K562 (cell line): ENCODE results near the gene SMAGP. TPM values are rescaled to one million over a fixed set of nuclear protein-coding genes. Genes with fewer than 3 reads are reported as not detected.

Source experiments
- ATAC-seq: fragments of 200-7000 bp; cut with Tn5 transposase; 3 replicates; pipeline ENCODE4 v1.9.1; 2020; ENCODE audit warnings: moderate library complexity
- BruUV-seq: library from RNA; stranded (reverse); fragments of 400-500 nt; replicated peaks from 2 replicates; lab custom pipeline; 2021; lab: Mats Ljungman, UMichigan
- CTCF ChIA-PET: fragments of 300-600 bp; formaldehyde crosslinking; extraction: SDS; loops from one replicate; lab custom pipeline; 2021; ENCODE audit warnings: low intra/inter-chr PET ratio; lab: Yijun Ruan, JAX
- POLR2A ChIA-PET: fragments of 300-600, 350-650 bp; sonication (Branson Sonifier 250); formaldehyde crosslinking; extraction: SDS; loops from one replicate; lab custom pipeline; 2021; ENCODE audit warnings: antibody characterized with exemption, inconsistent platforms; lab: Yijun Ruan, JAX
- DNase-seq, 4 experiments: peaks; one replicate each; pipeline versions ENCODE4 v3.0.0 to v3.0.0-alpha.2; 2011 to 2018; ENCODE audit warnings: low spot score in 3 of 4, mixed read lengths in 3 of 4; ENCODE audit errors: extremely low read depth in 1 of 4
- FAIRE-seq: peaks from 2 replicates; lab custom pipeline; 2011; peaks lifted over from hg19 to GRCh38; lab: Jason Lieb, UNC
- H2AFZ ChIP-seq: 2 replicates; pipeline ENCODE4 v1.6.0; 2011; ENCODE audit warnings: low read depth, low read length, control low read depth, inconsistent platforms
- H3K27ac ChIP-seq: fragments of 200-600 bp; 3 replicates; pipeline ENCODE4 v1.8.0; 2011; ENCODE audit warnings: low read depth, mild to moderate bottlenecking, control low read depth, inconsistent platforms, low read length, moderate library complexity, mixed read lengths; ENCODE audit errors: extremely low read depth
- H3K27me3 ChIP-seq, 2 experiments: fragments of 300-600 bp in 1 of 2; 2 replicates in 1 of 2; 3 replicates in 1 of 2; pipeline versions ENCODE4 v1.6.0 to v1.8.0; 2011; ENCODE audit warnings: inconsistent platforms in 2 of 2, low read length in 2 of 2, mild to moderate bottlenecking in 1 of 2, mixed read lengths in 1 of 2, moderate library complexity in 1 of 2; ENCODE audit not compliant: control insufficient read depth in 2 of 2, insufficient read depth in 2 of 2
- H3K36me3 ChIP-seq: fragments of 300-600 bp; 3 replicates; pipeline ENCODE4 v1.8.0; 2011; ENCODE audit warnings: mild to moderate bottlenecking, low read length, inconsistent platforms; ENCODE audit not compliant: control insufficient read depth, insufficient read depth
- H3K4me1 ChIP-seq, 2 experiments: fragments of 200-600 bp in 1 of 2; replicated peaks in 1 of 2; 2 replicates in 1 of 2; 3 replicates in 1 of 2; pipeline versions ENCODE4 v1.5.1 to v1.8.0; 2011; ENCODE audit warnings: inconsistent platforms in 2 of 2, low read length in 2 of 2, mild to moderate bottlenecking in 1 of 2, mixed read lengths in 1 of 2, moderate library complexity in 1 of 2; ENCODE audit not compliant: control insufficient read depth in 2 of 2, insufficient read depth in 2 of 2
- H3K4me2 ChIP-seq: 2 replicates; pipeline ENCODE4 v1.6.1; 2011; ENCODE audit warnings: low read length, control low read depth, inconsistent platforms, mixed read lengths; ENCODE audit not compliant: insufficient read depth
- H3K4me3 ChIP-seq: fragments of 200-600 bp; sonication (generic), shearing (Covaris generic); 2 replicates; pipeline ENCODE4 v1.5.1; 2016; ENCODE audit warnings: control low read depth, inconsistent platforms
- H3K79me2 ChIP-seq: fragments of 200-600 bp; 3 replicates; pipeline ENCODE4 v1.8.0; 2011; ENCODE audit warnings: low read length, inconsistent platforms; ENCODE audit not compliant: control insufficient read depth, insufficient read depth
- H3K9ac ChIP-seq, 2 experiments: 2 replicates each; pipeline versions ENCODE4 v1.6.0 to v1.6.1; 2011; ENCODE audit warnings: low read depth in 2 of 2, low read length in 2 of 2, control low read depth in 1 of 2, inconsistent platforms in 1 of 2, mild to moderate bottlenecking in 1 of 2, mixed read lengths in 1 of 2; ENCODE audit not compliant: insufficient read depth in 1 of 2
- H3K9me1 ChIP-seq: one replicate; pipeline ENCODE4 v1.6.0; 2011; ENCODE audit warnings: inconsistent platforms, mild to moderate bottlenecking, low read length, moderate library complexity; ENCODE audit not compliant: control insufficient read depth, insufficient read depth
- H3K9me3 ChIP-seq: replicated peaks from 2 replicates; pipeline ENCODE4 v1.5.1; 2011; ENCODE audit warnings: low read depth, low read length, inconsistent platforms; ENCODE audit not compliant: control insufficient read depth, insufficient read depth
- H4K20me1 ChIP-seq: replicated peaks from 2 replicates; pipeline ENCODE4 v1.6.1; 2011; ENCODE audit warnings: low read length, inconsistent platforms, mixed read lengths; ENCODE audit not compliant: control insufficient read depth, insufficient read depth
- GTF2E2 ChIP-seq: fragments of 200-800 bp; sonication (Bioruptor generic); IDR thresholded peaks from 2 replicates; pipeline ENCODE4 v1.6.1; 2016; ENCODE audit warnings: missing genetic modification characterization, missing compliant biosample characterization
- KLF10 ChIP-seq: fragments of 250-450 bp; sonication (Bioruptor Pico); IDR thresholded peaks from 2 replicates; pipeline ENCODE4 v1.6.1; 2021; ENCODE audit warnings: matching md5 sums
- MAFK ChIP-seq: IDR thresholded peaks from 2 replicates; pipeline ENCODE4 v1.6.1; 2011; ENCODE audit warnings: low read length, improper control_type of control experiment
- MCM5 ChIP-seq: fragments of 450-650 bp; IDR thresholded peaks from 2 replicates; pipeline ENCODE4 v1.6.1; 2016; ENCODE audit warnings: low read depth
- ZBTB8A ChIP-seq: fragments of 450-650 bp; IDR thresholded peaks from 2 replicates; pipeline ENCODE4 v1.6.1; 2018; ENCODE audit warnings: mild to moderate bottlenecking, moderate library complexity; ENCODE audit not compliant: partially characterized antibody
- WGBS: fragments of 100-300 bp; shearing (Covaris generic); methylation state at CpG from one replicate; pipeline ENCODE4 v1.1.6; 2016; ENCODE audit warnings: low coverage, mixed read lengths; ENCODE audit not compliant: insufficient coverage; ENCODE audit errors: missing lambda C conversion rate; 5-methylcytosine and 5-hydroxymethylcytosine counted together
- in situ Hi-C: fragments of 300-500 bp; cut with MboI; formaldehyde crosslinking; loops from 4 replicates; pipeline ENCODE4 v1.15.0; 2018; ENCODE audit warnings: inconsistent platforms, mixed read lengths
- intact Hi-C: fragments of 100-400 bp; cut with micrococcal nuclease; formaldehyde crosslinking; loops from 2 replicates; pipeline ENCODE4 v1.14.2; 2022
- polyA plus RNA-seq, 8 experiments: library from polyadenylated mRNA; depleted of rRNA in 4 of 8; stranded (reverse) in 5 of 8; unstranded in 3 of 8; fragments of >200 nt; fragmentation: Nextera tagmentation in 2 of 8; fragmentation: Illumina TruSeq in 1 of 8; extraction: Ambion mirVana in 2 of 8; extraction: Trizol in 1 of 8; gene quantifications; 2 replicates each; pipeline versions ENCODE4 v1.2.1 to v1.2.3, GENCODE V29; 2011 to 2014; ENCODE audit warnings: inconsistent platforms in 1 of 8, missing spikeins in 1 of 8
- total RNA-seq, 7 experiments: library from RNA; depleted of rRNA in 6 of 7; stranded (reverse); fragments of >200 nt in 6 of 7; fragmentation: Illumina TruSeq in 2 of 7; extraction: Trizol in 2 of 7; gene quantifications; 2 replicates each; pipeline versions ENCODE4 v1.2.1 to v1.2.3, GENCODE V29; 2011 to 2021; ENCODE audit warnings: low replicate concordance in 1 of 7
- TF ChIP-seq, protein P1 (sequence below): sonication (generic); formaldehyde crosslinking; IDR thresholded peaks from 2 replicates; pipeline ENCODE4 v1.8.0; 2022; ENCODE audit warnings: mild to moderate bottlenecking, missing genetic modification reagents
- TF ChIP-seq, protein P2 (sequence below): sonication (generic); formaldehyde crosslinking; IDR thresholded peaks from 2 replicates; pipeline ENCODE4 v1.8.1; 2023; ENCODE audit warnings: missing genetic modification reagents, mild to moderate bottlenecking, borderline replicate concordance

SMAGP gene
- total and polyA plus RNA-seq, 9 of the 15 experiments (the other 6 are each of a cell fraction or from before 2014, with no cell fraction given), result 23.1 to 62.3 (median 29.9) TPM

DNA sequence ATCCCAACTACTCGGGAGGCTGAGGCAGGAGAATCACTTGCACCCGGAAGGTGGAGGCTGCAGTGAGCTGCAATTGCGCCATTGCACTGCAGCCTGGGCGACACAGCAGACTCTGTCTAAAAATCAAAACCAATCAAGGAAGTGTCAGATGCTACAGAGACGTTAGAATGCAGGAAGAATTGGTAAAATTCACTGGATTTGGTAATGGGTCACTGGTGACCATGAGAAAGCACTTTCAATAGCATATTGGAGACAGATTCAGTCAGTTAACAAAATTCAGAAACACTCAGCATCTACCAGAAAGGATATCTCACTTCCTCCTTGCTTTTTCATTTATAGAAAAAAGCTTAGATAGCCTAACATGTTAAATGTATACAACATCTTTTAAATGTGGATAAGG lies 36.3 kb upstream of the SMAGP start:
- in situ Hi-C loops, result no loop called here
- Histone ChIP-seq H3K9me3 (no peaks in the 10 kb centered on the region), H3K9ac (no peak overlapping the region), H3K4me3 (no peak overlapping the region), H3K4me1 (no peaks in the 10 kb centered on the region), H2AFZ (no peak overlapping the region), H3K4me2 (no peak overlapping the region)
- CTCF ChIA-PET, result no interaction called here
- intact Hi-C loops, result loop anchor here (5.0 kb wide), 1 partner anchor 36 kb away; no protein-coding TSS in a partner anchor
- FAIRE-seq, result no peak
- BruUV-seq, result no TSS peak
- no peak for ATAC-seq
- 59% methylated on average over 5 of the region's 5 CpGs for WGBS
- TF ChIP-seq KLF10 (CRISPR knock-in tag), result no peak
- no peak for TF ChIP-seq GTF2E2
- no peak for TF ChIP-seq MAFK
- TF ChIP-seq, protein P1, sequence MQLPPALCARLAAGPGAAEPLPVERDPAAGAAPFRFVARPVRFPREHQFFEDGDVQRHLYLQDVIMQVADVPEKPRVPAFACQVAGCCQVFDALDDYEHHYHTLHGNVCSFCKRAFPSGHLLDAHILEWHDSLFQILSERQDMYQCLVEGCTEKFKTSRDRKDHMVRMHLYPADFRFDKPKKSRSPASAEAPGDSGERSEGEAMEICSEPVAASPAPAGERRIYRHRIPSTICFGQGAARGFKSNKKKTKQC, result no peak
- TF ChIP-seq, protein P2, sequence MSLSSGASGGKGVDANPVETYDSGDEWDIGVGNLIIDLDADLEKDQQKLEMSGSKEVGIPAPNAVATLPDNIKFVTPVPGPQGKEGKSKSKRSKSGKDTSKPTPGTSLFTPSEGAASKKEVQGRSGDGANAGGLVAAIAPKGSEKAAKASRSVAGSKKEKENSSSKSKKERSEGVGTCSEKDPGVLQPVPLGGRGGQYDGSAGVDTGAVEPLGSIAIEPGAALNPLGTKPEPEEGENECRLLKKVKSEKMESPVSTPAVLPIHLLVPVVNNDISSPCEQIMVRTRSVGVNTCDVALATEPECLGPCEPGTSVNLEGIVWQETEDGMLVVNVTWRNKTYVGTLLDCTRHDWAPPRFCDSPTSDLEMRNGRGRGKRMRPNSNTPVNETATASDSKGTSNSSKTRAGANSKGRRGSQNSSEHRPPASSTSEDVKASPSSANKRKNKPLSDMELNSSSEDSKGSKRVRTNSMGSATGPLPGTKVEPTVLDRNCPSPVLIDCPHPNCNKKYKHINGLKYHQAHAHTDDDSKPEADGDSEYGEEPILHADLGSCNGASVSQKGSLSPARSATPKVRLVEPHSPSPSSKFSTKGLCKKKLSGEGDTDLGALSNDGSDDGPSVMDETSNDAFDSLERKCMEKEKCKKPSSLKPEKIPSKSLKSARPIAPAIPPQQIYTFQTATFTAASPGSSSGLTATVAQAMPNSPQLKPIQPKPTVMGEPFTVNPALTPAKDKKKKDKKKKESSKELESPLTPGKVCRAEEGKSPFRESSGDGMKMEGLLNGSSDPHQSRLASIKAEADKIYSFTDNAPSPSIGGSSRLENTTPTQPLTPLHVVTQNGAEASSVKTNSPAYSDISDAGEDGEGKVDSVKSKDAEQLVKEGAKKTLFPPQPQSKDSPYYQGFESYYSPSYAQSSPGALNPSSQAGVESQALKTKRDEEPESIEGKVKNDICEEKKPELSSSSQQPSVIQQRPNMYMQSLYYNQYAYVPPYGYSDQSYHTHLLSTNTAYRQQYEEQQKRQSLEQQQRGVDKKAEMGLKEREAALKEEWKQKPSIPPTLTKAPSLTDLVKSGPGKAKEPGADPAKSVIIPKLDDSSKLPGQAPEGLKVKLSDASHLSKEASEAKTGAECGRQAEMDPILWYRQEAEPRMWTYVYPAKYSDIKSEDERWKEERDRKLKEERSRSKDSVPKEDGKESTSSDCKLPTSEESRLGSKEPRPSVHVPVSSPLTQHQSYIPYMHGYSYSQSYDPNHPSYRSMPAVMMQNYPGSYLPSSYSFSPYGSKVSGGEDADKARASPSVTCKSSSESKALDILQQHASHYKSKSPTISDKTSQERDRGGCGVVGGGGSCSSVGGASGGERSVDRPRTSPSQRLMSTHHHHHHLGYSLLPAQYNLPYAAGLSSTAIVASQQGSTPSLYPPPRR, result no peak
- no peak for TF ChIP-seq ZBTB8A
- TF ChIP-seq MCM5, result no peak
- TF ChIP-seq, all 486 proteins: peak for 0
- no peaks in the 10 kb centered on the region for H3K36me3 ChIP-seq
- no peaks in the 10 kb centered on the region for H4K20me1 ChIP-seq
- no peak for DNase-seq
- no peaks in the 10 kb centered on the region for H3K9me1 ChIP-seq
- no peak overlapping the region for H3K27ac ChIP-seq
- POLR2A ChIA-PET, result interaction anchor here (0.7 kb wide), 1 partner anchor 10 kb away, joined by 3 read pairs; no protein-coding TSS in a partner anchor
- no peaks in the 10 kb centered on the region for H3K79me2 ChIP-seq
- H3K27me3 ChIP-seq, result no peaks in the 10 kb centered on the region
